ENCODE measurements around the gene VWA7.
"Not testable (repeated sequence)": the region's sequence is repeated elsewhere in the genome, so short reads cannot be mapped to it uniquely, and the experiment has no call there.

VWA7 gene

GRCh38 chr6:31801031-31801927 lies 24.2 kb upstream of the VWA7 start:
- not testable (repeated sequence) for DNase-seq

- DNase-seq: no peak
These were observed 22.7 kb upstream of the VWA7 start for GRCh38 chr6:31799781-31800180.

GRCh38 chr6:31797588-31797987 lies 20.5 kb upstream of the VWA7 start:
- DNase-seq: no peak

- no peak for DNase-seq
These were observed 19.9 kb upstream of the VWA7 start for GRCh38 chr6:31796993-31797385.

- peak in 56 of 58 donors; percentile 47 to 90 (median 81) for DNase-seq
These were observed 18.6 kb upstream of the VWA7 start, which contains the start of gene VARS1 for GRCh38 chr6:31795616-31796298. TSS of gene VARS1 (minus strand) at chr6:31795752. CDS start at chr6:31795217, 535 bp downstream.

GRCh38 chr6:31794866-31795615 lies 17.9 kb upstream of the VWA7 start:
- DNase-seq: peak in 9 of 58 donors; percentile 27 to 72 (median 58)

GRCh38 chr6:31794294-31794865 lies 17.3 kb upstream of the VWA7 start:
- DNase-seq: peak in 1 of 58 donors; percentile 5

GRCh38 chr6:31793927-31794245 lies 16.8 kb upstream of the VWA7 start:
- DNase-seq: not testable (repeated sequence)

GRCh38 chr6:31792761-31793171 lies 15.6 kb upstream of the VWA7 start:
- DNase-seq: no peak

- no peak for DNase-seq
These were observed 14.9 kb upstream of the VWA7 start for GRCh38 chr6:31792090-31792374.

- peak in 22 of 58 donors; percentile 5 to 61 (median 20) for DNase-seq
These were observed 14.4 kb upstream of the VWA7 start for GRCh38 chr6:31791324-31792089.

GRCh38 chr6:31785475-31785874 lies 8.3 kb upstream of the VWA7 start:
- DNase-seq: no peak

- DNase-seq: peak in 1 of 58 donors; percentile 15
These were observed 7.2 kb upstream of the VWA7 start for GRCh38 chr6:31784098-31784925.

GRCh38 chr6:31782126-31782855 lies 5.2 kb upstream of the VWA7 start:
- no peak for DNase-seq

- DNase-seq: no peak
These were observed 4.4 kb upstream of the VWA7 start for GRCh38 chr6:31781244-31782125.

- DNase-seq: no peak
These were observed 3.5 kb upstream of the VWA7 start for GRCh38 chr6:31780507-31781243.

- DNase-seq: no peak
These were observed 2.8 kb upstream of the VWA7 start for GRCh38 chr6:31779908-31780307.
